GM13977 (cell line): ENCODE data around the gene RAD18.

Experiments
- DNase-seq: peaks from one replicate; pipeline ENCODE4 v3.0.0; 2012; ENCODE audit warnings: low spot score
- in situ Hi-C: fragments of 300-500 bp; cut with MboI; formaldehyde crosslinking; loops from one replicate; pipeline ENCODE4 v1.12.0; 2022; ENCODE audit warnings: low sequenced_read_pairs, low pct_unique_long_range_greater_than_20kb, mixed read lengths, inconsistent platforms; ENCODE audit not compliant: unreplicated experiment
- TF ChIP-seq, protein P1 (sequence below): IDR thresholded peaks from 2 replicates; pipeline ENCODE4 v1.5.1; 2012; ENCODE audit warnings: mild to moderate bottlenecking, control low read depth; ENCODE audit not compliant: insufficient read depth; ENCODE audit errors: extremely low read depth, missing control alignments

Gene RAD18

GRCh38 chr3:8954938-8955763, 8.1 kb downstream of the RAD18 start:
- TF ChIP-seq, protein P1, sequence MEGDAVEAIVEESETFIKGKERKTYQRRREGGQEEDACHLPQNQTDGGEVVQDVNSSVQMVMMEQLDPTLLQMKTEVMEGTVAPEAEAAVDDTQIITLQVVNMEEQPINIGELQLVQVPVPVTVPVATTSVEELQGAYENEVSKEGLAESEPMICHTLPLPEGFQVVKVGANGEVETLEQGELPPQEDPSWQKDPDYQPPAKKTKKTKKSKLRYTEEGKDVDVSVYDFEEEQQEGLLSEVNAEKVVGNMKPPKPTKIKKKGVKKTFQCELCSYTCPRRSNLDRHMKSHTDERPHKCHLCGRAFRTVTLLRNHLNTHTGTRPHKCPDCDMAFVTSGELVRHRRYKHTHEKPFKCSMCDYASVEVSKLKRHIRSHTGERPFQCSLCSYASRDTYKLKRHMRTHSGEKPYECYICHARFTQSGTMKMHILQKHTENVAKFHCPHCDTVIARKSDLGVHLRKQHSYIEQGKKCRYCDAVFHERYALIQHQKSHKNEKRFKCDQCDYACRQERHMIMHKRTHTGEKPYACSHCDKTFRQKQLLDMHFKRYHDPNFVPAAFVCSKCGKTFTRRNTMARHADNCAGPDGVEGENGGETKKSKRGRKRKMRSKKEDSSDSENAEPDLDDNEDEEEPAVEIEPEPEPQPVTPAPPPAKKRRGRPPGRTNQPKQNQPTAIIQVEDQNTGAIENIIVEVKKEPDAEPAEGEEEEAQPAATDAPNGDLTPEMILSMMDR, result no peak
- in situ Hi-C loops, result no loop called here
- DNase-seq, result peak; percentile 45

- in situ Hi-C loops, result no loop called here
- TF ChIP-seq, protein P1, result no peak
Measured at GRCh38 chr3:8953313-8953712, 10.0 kb downstream of the RAD18 start.

GRCh38 chr3:8952130-8952529, 11.1 kb downstream of the RAD18 start:
- DNase-seq, result no peak
- in situ Hi-C loops, result no loop called here
- TF ChIP-seq, protein P1, result no peak

More at GRCh38 chr3:8953313-8953712, 10.0 kb downstream of the RAD18 start:
- DNase-seq, result no peak

DNA sequence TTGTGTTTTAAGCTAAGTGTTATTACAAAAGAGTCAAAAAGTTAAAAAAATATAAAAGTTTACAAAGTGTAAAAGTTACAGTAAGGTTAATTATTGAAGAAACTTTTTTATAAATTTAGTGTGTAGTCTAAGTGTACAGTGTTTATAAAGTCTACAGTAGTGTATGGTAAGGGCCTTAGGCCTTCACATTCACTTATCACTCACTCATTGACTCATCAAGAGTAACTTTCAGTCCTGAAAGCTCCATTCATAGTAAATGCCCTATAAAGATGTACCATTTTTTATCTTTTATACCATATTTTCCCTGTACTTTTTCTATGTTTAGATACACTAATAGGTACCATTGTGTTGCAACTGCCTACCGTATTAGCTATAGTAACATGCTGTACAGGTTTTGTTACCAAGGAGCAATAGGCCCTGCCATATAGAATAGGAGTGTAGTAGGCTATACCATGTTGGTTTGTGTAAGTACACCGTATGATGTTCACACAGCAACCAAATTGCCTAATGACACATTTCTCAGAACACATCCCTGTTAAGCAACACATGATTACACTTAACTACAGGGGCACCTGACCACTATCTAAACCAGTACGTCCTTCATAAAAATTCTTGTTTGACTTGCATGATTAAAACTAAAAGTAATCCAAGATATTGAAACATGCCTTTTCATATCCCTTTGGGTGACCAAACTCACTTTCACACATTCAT, 17.2 kb downstream of the RAD18 start:
- DNase-seq, result no peak
- in situ Hi-C loops, result no loop called here
- TF ChIP-seq, protein P1, result no peak

- TF ChIP-seq, protein P1, result no peak
- in situ Hi-C loops, result no loop called here
Measured at GRCh38 chr3:8942746-8943488, 20.4 kb downstream of the RAD18 start.

GRCh38 chr3:8942115-8942514, 21.2 kb downstream of the RAD18 start:
- in situ Hi-C loops, result no loop called here
- DNase-seq, result no peak
- TF ChIP-seq, protein P1, result no peak

More at GRCh38 chr3:8942746-8943488, 20.4 kb downstream of the RAD18 start:
- DNase-seq, result no peak
